ENCODE results near the gene PICK1. TPM values are rescaled to one million over a fixed set of nuclear protein-coding genes. Genes with fewer than 3 reads are reported as not detected.
A peak's percentile ranks its signal among the peaks of the same experiment; 100 is the strongest.

The PICK1 gene
- polyA plus RNA-seq, 1 experiment = 32.4 TPM

DNA sequence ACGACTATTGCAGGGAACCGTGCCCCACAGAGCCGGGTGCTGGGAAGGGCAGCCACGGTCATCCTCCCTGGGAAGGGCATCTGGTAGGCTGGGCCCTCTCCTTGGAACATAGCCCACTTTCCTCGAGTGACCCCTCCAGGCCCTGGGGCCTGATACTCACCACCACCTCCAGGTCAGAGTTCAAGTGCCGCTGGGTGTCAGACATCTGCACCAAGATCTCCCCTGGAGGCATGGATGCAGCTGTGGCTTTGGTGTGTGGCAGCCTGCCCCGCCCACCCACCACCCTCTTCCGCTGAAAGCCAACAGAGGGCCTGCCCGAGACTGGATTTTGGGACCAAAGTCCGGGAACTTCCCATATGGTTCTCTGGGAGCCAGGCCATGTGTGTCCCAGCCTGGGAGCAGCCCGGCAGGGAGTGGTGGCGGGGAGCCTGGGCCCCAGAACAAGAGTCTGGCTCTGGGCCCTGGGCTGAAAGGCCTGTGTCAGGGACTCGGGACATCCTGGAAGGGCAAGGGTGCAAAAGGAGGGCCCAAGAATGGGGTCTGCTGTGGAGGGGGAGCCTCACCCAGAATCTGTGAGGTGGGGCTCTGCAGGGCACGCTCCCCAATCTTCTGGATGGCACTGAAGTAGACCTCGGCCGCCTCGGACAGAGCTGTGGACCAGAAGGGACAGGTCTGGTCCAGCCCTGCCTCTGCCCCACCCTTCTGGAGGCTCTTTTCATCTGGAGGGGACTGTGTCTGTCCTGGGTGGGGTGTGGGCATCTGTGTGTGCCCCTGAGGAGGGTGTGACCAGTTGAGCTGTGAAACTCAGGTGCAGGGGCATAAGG is 50.7 kb downstream of the PICK1 start:
- Histone ChIP-seq H3K36me3 (ENCODE audit: control insufficient read depth, insufficient read depth, low read length) (no peaks in the 10 kb centered on the region), H3K4me3 (ENCODE audit: low read depth, low read length) (no peak overlapping the region), H3K27me3 (ENCODE audit: control insufficient read depth, insufficient read depth, low read length) (no peaks in the 10 kb centered on the region)
- DNase-seq (ENCODE audit: low read depth) = no peak
- ChIA-PET POLR2A (no interaction called here), CTCF (interaction anchor here (0.6 to 2.5 kb wide), 5 partner anchors 8 to 248 kb away, joined by 3 to 10 read pairs (median 3); no protein-coding TSS in a partner anchor)
- TF ChIP-seq, protein P1, sequence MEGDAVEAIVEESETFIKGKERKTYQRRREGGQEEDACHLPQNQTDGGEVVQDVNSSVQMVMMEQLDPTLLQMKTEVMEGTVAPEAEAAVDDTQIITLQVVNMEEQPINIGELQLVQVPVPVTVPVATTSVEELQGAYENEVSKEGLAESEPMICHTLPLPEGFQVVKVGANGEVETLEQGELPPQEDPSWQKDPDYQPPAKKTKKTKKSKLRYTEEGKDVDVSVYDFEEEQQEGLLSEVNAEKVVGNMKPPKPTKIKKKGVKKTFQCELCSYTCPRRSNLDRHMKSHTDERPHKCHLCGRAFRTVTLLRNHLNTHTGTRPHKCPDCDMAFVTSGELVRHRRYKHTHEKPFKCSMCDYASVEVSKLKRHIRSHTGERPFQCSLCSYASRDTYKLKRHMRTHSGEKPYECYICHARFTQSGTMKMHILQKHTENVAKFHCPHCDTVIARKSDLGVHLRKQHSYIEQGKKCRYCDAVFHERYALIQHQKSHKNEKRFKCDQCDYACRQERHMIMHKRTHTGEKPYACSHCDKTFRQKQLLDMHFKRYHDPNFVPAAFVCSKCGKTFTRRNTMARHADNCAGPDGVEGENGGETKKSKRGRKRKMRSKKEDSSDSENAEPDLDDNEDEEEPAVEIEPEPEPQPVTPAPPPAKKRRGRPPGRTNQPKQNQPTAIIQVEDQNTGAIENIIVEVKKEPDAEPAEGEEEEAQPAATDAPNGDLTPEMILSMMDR (IDR thresholded peaks at IDR 0.05; ENCODE audit: insufficient read depth, low read depth, low read length) = peak; percentile 19; the same call in 1 of the 2 replicates

DNA sequence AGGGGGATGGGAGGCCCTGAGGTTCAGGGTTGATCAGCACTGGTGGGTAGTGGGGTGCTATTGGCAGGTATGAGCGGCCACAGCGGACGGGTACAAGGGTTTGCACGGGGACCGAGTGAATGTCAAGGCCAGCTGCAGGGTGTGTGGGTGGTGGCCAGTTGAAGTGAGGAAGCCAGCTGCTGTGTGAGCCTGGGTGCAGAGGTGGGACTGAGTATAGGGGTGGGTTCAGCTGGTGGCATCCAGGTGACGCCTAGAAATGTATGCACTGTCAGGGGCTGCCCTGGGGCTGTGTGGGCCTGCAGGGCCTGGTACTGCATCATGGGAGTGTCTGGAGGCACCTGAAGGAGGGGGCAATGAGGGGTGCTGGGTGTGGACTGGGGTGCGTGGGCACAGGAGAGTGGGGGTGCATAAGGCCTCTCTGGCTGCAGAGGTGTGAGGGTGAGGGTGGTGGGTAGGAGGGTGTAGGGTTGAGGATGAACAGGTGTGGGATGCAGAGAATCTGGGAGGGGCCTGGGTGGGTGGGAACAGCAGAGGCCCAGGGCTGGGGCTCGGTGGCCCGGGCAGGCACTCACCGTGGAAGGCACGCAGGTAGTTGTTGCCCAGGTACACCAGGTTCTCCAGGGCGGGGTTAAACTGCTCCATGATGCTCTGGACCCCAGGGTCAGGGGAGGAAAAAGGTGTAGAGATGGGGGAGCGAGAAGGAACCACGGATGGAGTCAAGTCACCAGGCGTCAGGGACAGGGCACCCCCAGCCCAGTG is 51.5 kb downstream of the PICK1 start:
- ChIA-PET CTCF (interaction anchor here (0.6 to 2.5 kb wide), 4 partner anchors 9 to 247 kb away, joined by 3 to 10 read pairs (median 3); no protein-coding TSS in a partner anchor), POLR2A (no interaction called here)
- TF ChIP-seq, protein P1 (IDR thresholded peaks at IDR 0.05; ENCODE audit: insufficient read depth, low read depth, low read length) = no peak
- no peaks in the 10 kb centered on the region for H3K27me3 ChIP-seq (ENCODE audit: control insufficient read depth, insufficient read depth, low read length)
- no peak overlapping the region for H3K4me3 ChIP-seq (ENCODE audit: low read depth, low read length)
- no peaks in the 10 kb centered on the region for H3K36me3 ChIP-seq (ENCODE audit: control insufficient read depth, insufficient read depth, low read length)
- no peak for DNase-seq (ENCODE audit: low read depth)

DNA sequence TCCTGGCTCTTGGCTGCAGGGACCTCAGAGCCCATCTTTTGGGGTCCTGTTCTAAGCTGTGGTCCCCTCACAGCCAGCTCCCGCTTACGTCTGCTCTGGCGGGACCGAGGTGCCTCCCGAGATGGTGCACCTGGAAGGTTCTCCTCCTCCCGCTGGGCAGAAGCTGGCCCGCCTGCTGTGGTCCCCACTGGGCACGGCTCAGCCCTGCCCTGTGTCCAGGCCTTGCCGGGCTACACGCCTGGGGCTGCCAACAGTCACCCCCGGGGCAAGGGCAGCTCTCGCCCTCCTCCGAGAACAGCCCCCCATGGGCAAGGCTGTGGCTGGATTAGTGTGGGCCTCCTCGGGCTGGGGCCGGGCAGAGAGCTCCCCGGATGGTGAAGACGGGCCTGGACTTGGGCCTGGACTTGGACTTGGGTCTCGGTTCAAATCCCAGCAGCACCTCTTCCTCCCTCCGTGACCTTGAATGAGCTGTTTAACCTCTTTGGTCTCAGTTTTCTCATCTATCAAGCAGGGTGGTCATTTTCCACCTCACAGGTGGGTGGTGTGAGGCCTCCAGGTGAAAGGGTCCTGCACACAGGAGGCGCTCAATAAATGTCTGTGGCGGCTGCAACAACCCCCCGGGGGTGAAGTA is 52.3 kb downstream of the PICK1 start:
- CTCF ChIA-PET = interaction anchor here (0.7 to 1.1 kb wide), 2 partner anchors 11 to 153 kb away, joined by 3 read pairs; no protein-coding TSS in a partner anchor
- TF ChIP-seq, protein P1 (IDR thresholded peaks at IDR 0.05; ENCODE audit: insufficient read depth, low read depth, low read length) = no peak

DNA sequence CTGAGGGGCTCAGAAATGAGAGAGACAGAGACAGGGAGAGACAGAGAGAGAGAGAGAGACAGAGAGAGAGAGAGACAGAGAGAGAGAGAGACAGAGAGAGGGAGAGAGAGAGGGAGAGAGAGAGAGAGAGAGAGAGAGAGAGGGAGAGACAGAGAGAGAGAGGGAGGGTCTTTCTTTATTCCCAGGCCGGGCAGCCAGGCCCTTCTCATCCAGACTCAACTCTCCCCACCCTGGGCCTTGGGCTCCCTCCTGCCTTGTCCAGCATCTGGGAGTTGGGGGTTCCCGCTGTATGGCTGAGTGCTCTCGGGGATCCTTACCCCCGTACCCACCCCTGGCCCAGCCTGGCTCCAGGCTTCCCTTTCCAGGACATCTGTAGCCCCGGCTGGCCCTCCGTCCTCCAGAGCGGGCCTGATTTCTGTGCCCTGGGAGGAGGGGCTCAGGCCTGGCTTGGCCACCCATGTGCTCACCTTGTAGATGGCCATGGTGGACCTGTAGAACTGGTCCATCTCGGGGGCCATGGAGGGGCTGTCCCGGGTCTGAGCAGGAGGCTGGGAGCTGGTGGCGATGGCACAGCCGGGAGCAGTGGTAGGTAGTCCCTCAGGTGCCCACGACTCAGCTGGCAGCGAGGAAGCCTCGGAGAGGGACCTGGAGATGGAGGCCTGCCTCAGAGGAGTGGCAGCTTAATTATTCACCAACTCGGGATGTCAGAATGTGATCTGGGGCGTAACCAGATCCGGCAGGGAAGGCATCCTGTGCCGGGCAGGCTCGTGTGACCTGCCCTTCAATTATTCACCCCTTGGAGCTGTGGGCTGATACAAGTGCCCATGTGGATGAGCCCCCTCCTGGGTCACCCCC is 53.0 kb downstream of the PICK1 start, which contains the start of gene BAIAP2L2:
TSS of gene BAIAP2L2 (minus strand) at position 677 of the 855 bp plus-strand sequence. CDS start at position 518, 159 bp downstream.
- H3K36me3 ChIP-seq (ENCODE audit: control insufficient read depth, insufficient read depth, low read length) = no peaks in the 10 kb centered on the region
- H3K4me3 ChIP-seq (ENCODE audit: low read depth, low read length) = no peak within 1 kb of the TSS
- ChIA-PET CTCF (interaction anchor here (0.7 to 1.1 kb wide), 3 partner anchors 11 to 152 kb away, joined by 3 read pairs; no protein-coding TSS in a partner anchor), POLR2A (no interaction called here)
- no peaks in the 10 kb centered on the region for H3K27me3 ChIP-seq (ENCODE audit: control insufficient read depth, insufficient read depth, low read length)
- TF ChIP-seq, protein P1 (IDR thresholded peaks at IDR 0.05; ENCODE audit: insufficient read depth, low read depth, low read length) = no peak
- no peak for DNase-seq (ENCODE audit: low read depth)

More for the DNA sequence above, 52.3 kb downstream of the PICK1 start:
- Histone ChIP-seq H3K36me3 (ENCODE audit: control insufficient read depth, insufficient read depth, low read length) (no peaks in the 10 kb centered on the region), H3K27me3 (ENCODE audit: control insufficient read depth, insufficient read depth, low read length) (no peaks in the 10 kb centered on the region), H3K4me3 (ENCODE audit: low read depth, low read length) (no peak overlapping the region)
- POLR2A ChIA-PET = no interaction called here
- no peak for DNase-seq (ENCODE audit: low read depth)

Data from BJ (cell line).